ENCODE data around the gene GASK1A. TPM values are rescaled to one million over a fixed set of nuclear protein-coding genes. Genes with fewer than 3 reads are reported as not detected.

Gene GASK1A
- total RNA-seq, 1 donor from 2014 or later: not detected

DNA sequence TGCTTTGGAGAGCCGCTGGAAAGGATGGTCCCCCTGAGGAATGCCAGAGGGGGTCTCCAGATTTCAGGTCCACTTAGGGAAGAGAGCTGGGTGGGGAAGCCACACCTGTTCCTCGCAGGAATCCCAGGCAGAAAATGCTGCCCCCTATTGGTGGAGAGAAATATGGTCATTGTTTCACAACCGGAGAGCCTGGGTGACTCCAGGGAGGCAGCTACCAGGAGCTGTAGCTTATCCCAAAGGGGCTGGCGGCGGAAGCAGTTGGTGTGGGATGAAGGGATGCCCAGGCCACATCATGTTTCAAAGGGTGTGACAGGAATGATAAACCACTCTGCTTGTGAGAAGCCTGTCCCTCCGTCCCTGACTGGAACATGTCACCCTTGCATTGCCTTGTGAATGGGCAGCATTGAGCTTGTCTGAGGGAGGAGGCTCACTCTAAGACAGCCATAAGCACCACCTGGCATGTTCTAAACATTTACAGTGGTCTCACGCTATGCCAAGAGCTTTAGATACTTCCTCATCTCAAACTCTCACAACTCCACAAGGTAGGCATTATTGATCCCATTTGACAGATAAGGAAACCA, 92.3 kb downstream of the GASK1A start:
- intact Hi-C loops (cut with micrococcal nuclease): no loop called here
- ChIA-PET POLR2A (no interaction called here), CTCF (no interaction called here)
- no peak for ATAC-seq (ENCODE audit: low read depth)
- no peaks in the 10 kb centered on the region for H3K36me3 Mint-ChIP-seq (ENCODE audit: low read depth)
- H3K4me1 Mint-ChIP-seq: no peaks in the 10 kb centered on the region
- H3K27ac Mint-ChIP-seq: no peak overlapping the region
- no peak for TF ChIP-seq CTCF (IDR thresholded peaks at IDR 0.05)
- no peak overlapping the region for H3K4me3 Mint-ChIP-seq
- DNase-seq: no peak
- no peaks in the 10 kb centered on the region for H3K9me3 Mint-ChIP-seq
- H3K27me3 Mint-ChIP-seq: peaks cover 2% of the 10 kb centered on the region

DNA sequence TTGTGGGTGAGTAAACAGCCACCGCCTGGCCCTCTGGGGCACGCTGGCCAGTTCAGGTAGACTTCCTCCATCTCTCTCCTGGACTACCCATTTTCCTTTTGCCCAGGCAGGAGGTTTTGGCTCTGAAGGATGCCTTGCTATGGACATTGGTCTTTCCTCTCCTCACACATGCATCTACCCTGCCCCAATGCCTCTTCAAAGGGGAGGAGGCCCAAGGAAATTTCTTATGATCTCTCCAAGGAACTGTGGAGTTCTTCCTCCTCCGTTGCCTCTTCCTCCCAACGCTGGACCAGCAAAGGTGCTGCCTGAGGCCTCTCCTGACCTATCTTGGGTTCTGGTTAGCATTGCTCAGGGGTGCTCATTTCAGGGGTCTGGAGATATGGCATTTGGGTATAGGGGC, 93.2 kb downstream of the GASK1A start:
- CTCF ChIA-PET: no interaction called here
- TF ChIP-seq CTCF (IDR thresholded peaks at IDR 0.05): no peak
- H3K4me3 Mint-ChIP-seq: no peak overlapping the region
- DNase-seq (no peak), ATAC-seq (ENCODE audit: low read depth) (no peak)
- H3K27ac Mint-ChIP-seq: no peak overlapping the region
- H3K4me1 Mint-ChIP-seq: no peaks in the 10 kb centered on the region
- H3K36me3 Mint-ChIP-seq (ENCODE audit: low read depth): no peaks in the 10 kb centered on the region
- intact Hi-C loops (cut with micrococcal nuclease): no loop called here
- POLR2A ChIA-PET: no interaction called here
- H3K27me3 Mint-ChIP-seq: peaks cover 2% of the 10 kb centered on the region
- H3K9me3 Mint-ChIP-seq: no peaks in the 10 kb centered on the region

DNA sequence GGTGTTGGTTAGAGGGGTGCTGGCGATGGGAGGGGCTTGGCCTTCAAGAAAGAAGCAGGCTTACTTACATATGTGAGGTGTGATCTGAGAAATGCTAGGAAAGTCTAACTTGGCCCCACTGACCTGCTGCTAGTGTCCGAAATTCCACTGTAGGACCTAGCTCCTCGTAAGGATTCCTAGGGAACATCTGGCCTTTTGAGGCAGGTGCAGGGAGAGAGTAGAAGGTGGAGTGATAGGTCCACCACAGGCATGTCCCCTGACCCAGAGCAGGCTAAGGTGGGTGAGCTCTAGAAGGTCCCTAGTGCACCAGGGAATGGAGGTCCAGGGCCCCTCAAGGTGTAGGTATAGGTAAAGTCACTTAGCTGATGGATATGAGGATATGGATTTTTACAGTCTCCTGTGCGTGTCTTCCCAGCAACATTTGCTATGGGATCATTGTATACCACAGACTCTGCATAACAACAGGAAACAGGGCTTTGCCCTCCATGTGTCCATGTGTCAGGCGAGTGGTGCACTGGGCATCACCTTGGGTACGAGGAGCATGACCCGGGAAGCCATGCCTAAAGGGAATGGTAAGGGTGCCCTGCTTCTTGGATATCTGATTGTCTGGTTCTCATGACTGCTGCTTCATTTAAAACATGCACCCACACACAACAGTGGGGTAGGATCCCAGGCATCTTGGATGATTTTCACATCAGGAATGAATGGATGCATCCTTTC, 94.2 kb downstream of the GASK1A start:
- Mint-ChIP-seq H3K4me1 (no peaks in the 10 kb centered on the region), H3K9me3 (no peaks in the 10 kb centered on the region), H3K27me3 (peaks cover 2% of the 10 kb centered on the region), H3K4me3 (no peak overlapping the region), H3K36me3 (ENCODE audit: low read depth) (peaks cover 1% of the 10 kb centered on the region), H3K27ac (no peak overlapping the region)
- POLR2A ChIA-PET: no interaction called here
- CTCF ChIA-PET: no interaction called here
- TF ChIP-seq CTCF (IDR thresholded peaks at IDR 0.05): no peak
- DNase-seq (no peak), ATAC-seq (ENCODE audit: low read depth) (no peak)
- intact Hi-C loops (cut with micrococcal nuclease): no loop called here

DNA sequence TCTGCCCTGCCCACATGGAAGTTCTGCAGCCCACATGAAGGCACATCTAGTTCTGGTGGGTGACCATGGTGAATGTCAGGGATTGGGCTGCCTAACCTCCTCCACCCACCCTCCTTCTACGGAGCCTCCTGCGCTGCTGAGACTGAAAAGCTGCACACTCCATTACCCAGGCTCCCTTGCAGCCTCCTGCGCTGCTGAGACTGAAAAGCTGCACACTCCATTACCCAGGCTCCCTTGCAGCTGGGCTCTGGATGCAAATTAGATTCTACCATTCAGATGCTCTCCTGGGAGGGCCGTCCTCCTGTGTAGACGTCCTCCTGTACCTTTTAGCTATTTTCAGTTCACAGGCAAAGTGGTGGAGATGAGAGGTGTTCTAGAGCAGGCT, 94.7 kb downstream of the GASK1A start:
- intact Hi-C loops (cut with micrococcal nuclease): no loop called here
- TF ChIP-seq CTCF (IDR thresholded peaks at IDR 0.05): no peak
- peaks cover 2% of the 10 kb centered on the region for H3K36me3 Mint-ChIP-seq (ENCODE audit: low read depth)
- H3K4me3 Mint-ChIP-seq: no peak overlapping the region
- POLR2A ChIA-PET: no interaction called here
- DNase-seq (no peak), ATAC-seq (ENCODE audit: low read depth) (no peak)
- CTCF ChIA-PET: no interaction called here
- no peaks in the 10 kb centered on the region for H3K4me1 Mint-ChIP-seq
- H3K27me3 Mint-ChIP-seq: peaks cover 2% of the 10 kb centered on the region
- H3K9me3 Mint-ChIP-seq: no peaks in the 10 kb centered on the region
- H3K27ac Mint-ChIP-seq: no peak overlapping the region

GRCh38 chr3:43074482-43074881, 95.4 kb downstream of the GASK1A start:
- Mint-ChIP-seq H3K27me3 (peaks cover 2% of the 10 kb centered on the region), H3K27ac (no peak overlapping the region), H3K36me3 (ENCODE audit: low read depth) (peaks cover 4% of the 10 kb centered on the region), H3K9me3 (no peaks in the 10 kb centered on the region), H3K4me1 (no peaks in the 10 kb centered on the region), H3K4me3 (no peak overlapping the region)
- POLR2A ChIA-PET: no interaction called here
- no peak for ATAC-seq (ENCODE audit: low read depth)
- CTCF ChIA-PET: no interaction called here
- intact Hi-C loops (cut with micrococcal nuclease): no loop called here
- TF ChIP-seq CTCF (IDR thresholded peaks at IDR 0.05): no peak
- no peak for DNase-seq
